Skin of body (tissue), 2 donors: ENCODE results near the gene LHX5. TPM values are rescaled to one million over a fixed set of nuclear protein-coding genes. Genes with fewer than 3 reads are reported as not detected.

Source experiments
- DNase-seq: peaks from one replicate; lab custom pipeline; 2025; lab: John Stamatoyannopoulos, UW
- total RNA-seq: library from RNA; depleted of rRNA; stranded (reverse); fragments of >200 nt; gene quantifications from one replicate; pipeline ENCODE4 v1.2.3, GENCODE V29; 2014

Gene LHX5
- total RNA-seq, 1 donor from 2014 or later: not detected

GRCh38 chr12:113477842-113478215 is 6.2 kb upstream of the LHX5 start:
- DNase-seq: no peak

DNA sequence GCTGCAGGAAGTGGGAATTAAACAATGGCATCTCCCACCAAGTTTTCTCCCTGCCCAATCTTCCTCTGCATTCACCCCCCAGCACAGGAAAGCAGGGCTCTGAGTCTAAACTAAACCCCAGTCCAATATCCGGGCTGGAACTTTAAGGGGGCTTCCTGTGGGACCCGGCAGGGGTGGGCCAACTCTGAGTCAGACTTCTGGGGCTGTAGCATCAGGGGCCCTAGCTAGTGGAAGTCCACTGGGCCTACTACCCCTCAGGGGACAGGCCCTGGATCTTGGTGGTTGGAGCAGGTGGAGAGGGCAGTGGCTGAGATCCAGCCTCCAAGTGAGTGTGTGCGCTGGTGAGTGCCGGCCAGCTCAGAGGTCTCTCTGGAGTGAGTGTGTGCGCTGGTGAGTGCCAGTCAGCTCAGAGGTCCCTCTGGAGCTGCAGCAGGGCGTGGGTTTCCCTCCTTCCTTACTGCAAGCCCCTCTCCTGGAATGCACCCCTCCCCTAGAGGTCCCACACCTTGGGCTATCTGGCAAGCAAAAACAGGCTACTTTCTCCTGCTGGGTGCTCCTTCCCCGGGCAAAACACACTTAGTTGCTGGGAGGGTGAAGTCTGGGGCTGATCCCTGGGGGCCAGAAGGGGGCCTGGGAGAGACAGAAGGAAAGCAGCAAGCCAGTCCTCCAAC is 5.6 kb upstream of the LHX5 start:
- no peak for DNase-seq

DNA sequence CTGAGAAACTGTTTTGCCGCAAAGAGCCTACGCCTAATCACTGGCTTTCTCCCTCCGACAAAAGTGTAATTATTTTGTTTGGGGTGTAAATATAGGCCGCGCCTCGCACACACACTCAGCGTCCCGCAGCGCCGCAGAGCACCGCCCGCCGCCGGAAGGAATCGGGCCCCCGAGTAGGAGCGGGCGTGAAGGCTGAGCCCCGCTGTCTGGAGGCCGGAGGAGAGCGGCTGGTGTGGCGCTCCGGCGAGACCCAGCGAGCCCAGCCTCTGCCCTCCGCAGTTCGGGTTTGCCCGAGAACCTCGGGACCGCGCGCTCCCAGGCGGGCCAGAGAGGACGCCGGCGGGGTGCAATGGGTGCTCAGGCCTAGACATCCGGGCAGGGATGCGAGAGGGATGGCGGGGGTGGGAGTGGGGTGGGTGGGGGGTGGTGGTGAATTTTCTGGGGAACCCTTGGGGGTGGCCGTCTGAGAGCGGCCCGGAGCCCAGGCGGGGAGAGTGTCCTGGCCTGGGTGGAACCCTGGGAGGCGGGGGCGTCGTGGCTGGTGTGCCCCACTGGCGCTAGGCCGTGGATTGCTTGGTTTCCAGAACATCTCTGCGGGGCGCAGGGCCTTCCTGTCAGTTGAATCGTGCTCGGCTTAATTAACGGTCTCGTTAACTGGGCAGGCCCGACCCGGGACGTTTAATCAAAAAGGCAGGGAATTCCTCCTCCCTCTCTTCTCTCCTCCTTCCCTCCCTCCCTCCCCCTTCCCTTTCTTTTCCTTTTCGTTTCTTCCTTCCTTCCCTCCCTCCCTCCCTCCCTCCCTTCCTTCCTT is 4.7 kb upstream of the LHX5 start:
- DNase-seq: no peak

DNA sequence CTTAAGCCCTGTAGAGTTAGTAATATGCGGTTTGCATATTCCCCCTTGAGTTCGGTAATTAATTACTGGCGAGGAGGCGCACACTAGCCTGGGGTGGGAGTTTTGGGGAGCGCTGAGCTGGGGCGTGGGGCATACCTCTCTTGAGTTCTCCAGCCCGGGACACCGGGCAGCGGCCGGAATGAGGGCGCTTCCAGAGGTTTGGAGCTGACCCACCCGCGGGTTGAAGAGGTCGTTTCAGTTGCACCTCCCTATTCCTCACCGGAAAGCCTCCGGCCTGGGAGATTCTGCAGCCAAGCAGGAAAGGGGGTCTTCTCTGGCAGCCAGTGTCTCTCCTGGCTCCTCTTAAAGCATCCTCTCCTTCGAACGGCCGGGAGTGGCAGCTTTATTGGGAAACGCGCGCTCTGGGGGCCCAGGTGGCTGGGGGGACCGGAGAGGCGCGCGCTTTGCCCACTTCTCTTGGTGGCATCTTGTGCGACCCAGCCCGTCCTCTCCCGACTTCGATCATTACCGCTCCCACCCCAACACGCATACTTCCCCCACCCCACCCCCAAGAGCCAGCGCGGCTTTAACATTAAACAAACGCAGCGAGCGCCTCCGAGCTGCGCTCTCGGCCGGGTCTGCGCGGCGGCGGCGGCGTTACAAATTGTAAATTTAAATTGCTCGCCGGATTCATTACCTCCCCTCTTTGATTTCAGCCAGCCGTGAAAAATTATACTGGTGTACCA is 3.9 kb upstream of the LHX5 start:
- no peak for DNase-seq

- DNase-seq: no peak
These were observed 3.2 kb upstream of the LHX5 start for GRCh38 chr12:113474635-113475436.

GRCh38 chr12:113473942-113474341 is 2.3 kb upstream of the LHX5 start:
- no peak for DNase-seq

DNA sequence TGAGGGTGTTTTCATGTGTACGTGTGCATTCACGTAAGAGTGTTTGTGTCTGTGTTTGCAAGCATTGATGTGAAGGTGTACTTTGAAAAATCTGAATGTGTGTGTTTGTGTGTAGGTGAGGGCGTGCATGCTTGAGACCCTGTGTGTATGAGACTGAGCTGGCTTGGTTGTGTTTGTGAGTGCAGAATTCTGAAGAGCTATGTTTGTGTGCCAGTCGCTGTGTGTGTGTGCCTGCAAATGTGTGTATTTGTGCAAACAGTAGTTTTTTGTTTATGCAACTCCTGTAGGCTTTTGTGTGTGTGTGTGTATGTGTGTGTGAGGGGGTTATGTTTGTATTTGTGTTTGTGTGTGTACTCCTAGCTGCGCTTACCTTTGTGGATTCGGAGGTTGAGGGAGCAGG is 1.7 kb upstream of the LHX5 start:
- no peak for DNase-seq

DNA sequence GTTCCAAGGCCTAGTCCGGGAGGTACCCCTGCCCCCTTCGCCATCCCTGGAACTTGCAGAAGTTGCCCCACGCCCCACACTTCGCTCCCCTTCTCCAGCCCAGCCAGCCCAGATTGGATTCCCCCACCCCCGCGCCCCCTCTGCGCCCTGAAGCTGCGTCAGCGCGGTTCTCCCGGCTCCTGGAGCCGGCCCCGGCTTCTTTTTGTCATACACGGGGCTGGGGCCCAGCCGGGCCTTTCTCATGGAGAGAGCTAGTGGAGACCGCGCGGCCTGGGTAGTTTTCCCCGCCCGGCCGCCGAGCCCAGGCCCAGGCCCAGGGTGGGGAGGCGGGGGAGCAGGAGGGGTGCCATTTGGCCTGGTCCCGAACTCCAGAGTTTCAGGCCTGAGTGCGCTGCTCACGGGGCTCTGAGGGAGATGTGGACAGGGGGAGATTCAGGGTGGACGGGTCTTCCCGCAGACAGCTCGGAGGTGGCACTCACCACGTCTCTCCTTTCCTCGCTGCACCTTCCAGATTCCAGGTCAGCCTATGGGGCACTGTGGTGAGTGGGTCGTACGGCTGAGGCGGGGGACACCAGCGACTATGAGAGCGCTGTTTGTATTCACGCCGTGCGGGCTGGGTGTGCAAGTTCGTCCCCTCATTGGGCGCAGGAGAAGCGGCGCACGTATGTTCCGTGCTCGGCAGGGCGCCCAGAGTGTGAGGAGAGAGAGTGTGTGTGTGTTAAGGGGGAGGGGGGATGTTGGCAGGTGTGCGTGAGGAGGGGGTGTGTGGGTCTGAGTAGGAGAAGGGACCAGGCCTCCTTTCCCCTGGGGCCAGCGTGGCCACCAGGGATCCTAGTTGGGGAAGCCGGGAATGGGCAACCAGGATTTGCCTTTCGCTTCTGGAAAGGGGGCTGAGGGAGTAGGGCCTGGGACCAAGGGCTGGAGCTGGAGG is 785 bp upstream of the LHX5 start:
- DNase-seq: no peak

GRCh38 chr12:113470871-113471618 is 626 bp downstream of the LHX5 start:
- no peak for DNase-seq

DNA sequence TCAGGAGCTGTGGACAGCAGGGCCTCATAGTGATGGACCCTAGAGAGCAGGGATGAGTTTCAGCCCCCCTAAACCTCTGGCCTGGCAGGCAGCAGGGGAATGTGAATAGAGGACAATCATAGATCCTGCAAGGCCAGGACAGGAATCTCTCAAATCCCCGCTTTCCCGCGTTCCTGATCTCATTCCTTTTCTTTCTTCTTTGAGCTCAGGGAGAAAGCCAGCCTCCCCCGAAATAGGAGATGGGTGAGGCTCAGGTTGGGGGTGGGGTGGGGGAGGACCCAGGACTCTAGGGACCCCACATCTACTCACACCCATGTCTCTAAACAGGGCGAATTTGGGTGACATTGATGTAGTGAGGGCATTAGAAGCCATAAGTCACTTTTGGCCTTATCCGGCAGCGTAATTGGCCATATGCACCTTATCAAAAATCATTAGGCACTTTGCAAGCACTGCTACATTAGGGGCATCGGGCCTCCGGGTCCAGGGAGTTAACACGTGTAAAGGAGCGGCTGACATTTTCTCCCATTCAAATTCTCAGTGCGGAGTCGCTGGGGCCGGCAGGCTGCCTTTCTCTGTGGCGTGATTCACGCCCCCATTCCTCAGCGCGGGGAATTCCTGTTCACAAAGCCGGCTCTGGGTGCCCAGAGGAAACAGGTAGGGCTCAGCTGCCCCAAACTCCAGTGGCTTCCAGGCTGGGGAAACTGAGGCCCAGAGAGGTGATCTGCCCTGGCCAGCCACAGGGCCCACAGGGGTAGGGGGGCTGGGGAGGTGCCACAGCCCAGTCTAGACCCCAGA is 1.5 kb downstream of the LHX5 start:
- no peak for DNase-seq

DNA sequence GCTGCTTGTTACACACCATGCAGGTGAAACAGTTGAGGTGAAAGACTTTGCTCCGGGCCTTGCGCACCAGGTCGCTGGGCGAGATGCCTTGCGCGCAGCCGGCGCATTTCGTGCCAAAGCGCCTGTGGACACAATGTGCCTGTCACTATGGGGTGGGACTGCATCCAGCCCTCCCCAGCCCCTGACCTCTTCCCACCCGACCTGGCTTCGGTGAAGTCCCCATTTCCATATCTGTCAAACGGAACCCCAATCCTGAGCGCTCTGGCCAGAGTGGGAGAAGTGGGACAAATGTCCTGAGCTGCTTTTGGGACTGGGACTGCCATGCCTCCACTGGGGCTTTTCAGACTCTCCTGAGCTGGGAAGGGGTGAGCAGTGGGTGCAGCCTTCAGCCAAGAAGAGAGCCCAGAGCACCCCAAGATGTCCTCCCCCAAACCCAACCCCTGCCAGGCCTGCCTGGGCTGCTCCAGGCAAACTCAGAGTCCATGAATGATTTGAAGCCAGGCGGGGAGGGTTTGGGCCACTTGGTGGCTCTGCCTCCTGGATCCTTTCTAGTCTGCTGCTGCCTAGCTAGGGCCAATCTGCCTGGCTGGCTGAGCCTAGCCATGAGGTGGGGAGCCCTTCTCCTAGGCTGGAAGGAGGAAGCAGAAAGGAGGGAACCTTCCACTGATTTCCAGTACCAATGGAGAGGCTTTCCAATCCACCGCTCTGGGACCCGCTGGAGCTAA is 2.3 kb downstream of the LHX5 start:
- DNase-seq: no peak

DNA sequence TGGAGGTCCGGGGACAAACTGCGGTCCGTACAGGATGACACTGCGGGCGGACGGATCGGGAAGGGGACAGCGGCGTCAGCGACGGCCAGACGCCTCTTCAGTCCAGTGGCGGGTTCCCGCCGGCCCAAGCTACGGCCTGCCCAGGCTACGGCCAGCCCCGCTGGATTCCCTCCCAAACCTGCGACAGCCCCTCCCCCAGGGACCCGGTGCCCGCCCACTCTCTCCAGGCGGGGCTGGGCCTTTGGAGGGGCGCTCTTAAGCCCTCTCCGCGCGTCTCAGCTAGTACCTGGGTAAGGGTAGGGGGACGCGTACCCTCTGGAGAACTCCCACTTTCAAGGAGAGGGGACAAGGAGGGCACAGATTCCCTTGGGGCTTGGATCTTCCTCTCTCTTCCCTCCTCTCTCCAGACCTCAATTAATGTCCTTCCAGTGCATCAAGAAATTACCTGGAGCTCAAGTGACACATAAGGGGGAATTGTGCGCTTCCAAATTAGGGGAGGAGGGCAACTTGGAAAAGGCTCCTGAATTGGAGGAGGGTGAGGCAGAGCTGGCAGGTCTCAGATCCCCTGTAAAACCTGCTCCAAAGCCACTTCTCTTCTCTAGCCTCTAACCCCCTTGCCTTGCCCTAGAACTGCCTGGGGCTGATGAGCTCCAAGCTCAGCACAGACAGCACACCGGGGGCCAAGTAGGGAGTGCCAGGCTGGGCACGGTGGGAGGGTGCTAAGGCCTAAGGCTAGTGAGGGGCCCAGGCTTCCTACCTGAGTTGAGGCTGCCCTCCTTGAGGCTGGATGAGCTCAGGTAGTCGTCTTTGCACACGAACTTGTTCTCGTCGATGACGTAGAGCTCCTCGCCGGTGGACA is 3.1 kb downstream of the LHX5 start:
- DNase-seq: no peak

DNA sequence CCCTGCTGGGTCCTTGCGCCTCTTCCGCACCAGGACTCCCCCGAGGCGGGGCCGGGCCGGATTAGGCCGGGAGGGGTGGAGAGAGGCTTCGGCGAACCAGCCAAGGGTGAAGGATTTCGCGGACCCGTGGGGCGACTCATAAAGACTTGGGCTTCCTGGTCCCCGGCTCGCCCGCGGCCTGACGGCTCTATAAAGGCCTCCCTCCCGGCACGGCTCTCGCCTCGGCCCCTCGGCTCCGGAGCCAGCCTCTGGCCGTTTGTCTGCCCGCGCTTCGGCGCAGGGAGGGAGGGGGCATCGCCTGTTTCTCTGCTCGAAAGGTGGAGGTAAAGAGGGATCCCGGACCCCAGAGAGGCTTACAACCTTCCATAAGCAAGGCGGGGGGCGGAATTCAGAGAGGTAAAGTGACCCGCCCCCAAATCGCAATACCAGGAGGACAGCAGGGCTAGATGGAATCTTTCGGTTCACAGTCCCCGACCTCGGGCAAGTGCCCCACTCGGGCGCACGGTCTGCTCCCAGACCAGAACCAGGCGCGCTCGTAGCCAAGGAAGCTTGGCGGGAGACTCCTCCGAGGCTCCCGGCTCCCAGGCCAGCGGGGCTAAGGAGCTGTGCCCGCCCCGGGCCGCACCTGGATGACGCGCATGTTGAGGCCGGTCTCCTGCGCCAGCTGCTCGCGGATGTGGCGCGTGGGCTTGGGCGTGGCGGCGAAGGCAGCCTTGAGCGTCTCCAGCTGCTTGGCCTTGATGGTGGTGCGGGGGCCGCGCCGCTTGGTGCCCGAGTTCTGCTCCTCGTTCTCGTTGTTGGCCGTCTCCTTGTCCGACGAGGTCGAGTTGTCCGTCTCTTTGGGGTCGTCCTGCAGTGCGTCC is 3.9 kb downstream of the LHX5 start:
- DNase-seq: no peak

GRCh38 chr12:113467142-113467501 is 4.5 kb downstream of the LHX5 start:
- DNase-seq: no peak

GRCh38 chr12:113466454-113467141 is 5.1 kb downstream of the LHX5 start:
- DNase-seq: no peak
